ACHN (cell line): ENCODE measurements around the gene PAQR8.
"Not testable (repeated sequence)": the region's sequence is repeated elsewhere in the genome, so short reads cannot be mapped to it uniquely, and the experiment has no call there.

Experiments used
- DNase-seq: peaks from one replicate; pipeline ENCODE4 v3.0.0-alpha.2; 2015
- in situ Hi-C: cut with HindIII; loops from 2 replicates; pipeline ENCODE4 v1.10.0; 2017; ENCODE audit warnings: low sequenced_read_pairs, low pct_ligation_motif_present, low pct_unique_long_range_greater_than_20kb

PAQR8 gene

DNA sequence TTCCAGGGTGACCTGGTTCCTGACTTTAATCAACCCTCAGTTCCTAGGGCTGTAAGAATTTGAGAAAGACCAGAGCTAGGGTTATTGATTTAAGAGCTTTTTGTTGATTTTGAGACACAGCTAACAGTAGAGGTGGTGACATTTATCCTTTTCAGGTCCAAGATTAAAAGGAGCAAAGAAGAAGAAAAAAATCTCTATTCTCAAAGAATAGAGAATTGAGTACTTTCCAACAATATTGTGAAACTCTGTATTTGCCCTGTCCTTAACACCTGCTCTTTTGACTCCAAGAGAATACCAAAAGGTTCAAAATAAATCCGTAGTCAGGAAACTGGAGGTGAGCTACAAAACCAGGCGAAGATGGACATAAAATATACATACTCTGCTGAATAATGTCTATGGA lies 7.3 kb downstream of the PAQR8 start:
- DNase-seq = no peak
- in situ Hi-C loops = no loop called here

DNA sequence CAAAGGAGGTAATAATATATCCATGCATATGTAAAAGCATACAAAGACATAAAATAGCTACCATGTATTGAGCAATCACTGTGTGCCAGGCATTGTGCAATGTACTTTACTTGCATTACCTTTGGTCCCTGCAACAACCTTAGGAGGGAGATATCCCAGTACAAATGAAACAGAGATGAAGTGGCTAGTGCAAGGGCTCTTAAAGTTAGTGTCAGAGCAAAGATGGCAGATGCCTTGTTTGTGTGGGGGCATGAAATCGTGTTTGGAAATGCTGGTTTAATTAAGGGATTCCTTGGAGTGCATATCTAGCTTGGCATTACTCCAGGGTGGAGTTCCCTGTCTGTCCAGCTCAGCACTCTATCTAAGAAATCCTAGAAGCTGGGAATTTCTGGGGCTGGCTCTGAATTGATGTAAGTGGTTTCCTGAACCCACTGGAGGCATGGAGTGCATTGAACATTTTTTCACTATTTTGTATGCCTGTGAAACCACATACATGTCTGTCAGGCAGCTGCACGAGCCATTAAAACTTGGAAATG lies 9.8 kb downstream of the PAQR8 start:
- in situ Hi-C loops = no loop called here
- no peak for DNase-seq

DNA sequence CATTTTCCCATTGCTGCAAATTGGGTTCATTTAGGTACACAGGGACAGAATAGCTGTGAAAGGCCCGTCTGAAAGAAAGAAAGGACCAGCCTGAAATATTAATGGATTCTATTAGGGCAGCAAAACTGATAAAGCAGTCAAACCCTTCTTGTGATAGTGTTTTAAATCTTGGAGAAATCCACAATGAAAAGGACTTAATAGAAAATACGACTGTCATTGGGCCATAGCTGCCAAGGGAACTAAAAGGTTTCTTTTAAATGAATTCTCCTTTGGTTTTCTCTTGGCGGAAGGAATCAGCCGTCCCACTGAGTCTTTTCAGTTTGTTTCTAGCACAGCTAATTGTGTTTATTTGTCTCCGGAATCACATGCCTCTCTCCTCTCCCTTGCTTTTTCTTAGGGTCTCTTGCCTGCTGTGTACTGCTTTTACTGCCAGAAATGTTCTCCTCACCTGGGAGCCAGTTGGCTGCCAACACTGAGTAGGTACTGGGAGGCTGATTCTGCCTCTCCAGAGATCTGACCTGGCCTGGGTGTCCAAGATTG lies 11.3 kb downstream of the PAQR8 start:
- no peak for DNase-seq
- in situ Hi-C loops = no loop called here

DNA sequence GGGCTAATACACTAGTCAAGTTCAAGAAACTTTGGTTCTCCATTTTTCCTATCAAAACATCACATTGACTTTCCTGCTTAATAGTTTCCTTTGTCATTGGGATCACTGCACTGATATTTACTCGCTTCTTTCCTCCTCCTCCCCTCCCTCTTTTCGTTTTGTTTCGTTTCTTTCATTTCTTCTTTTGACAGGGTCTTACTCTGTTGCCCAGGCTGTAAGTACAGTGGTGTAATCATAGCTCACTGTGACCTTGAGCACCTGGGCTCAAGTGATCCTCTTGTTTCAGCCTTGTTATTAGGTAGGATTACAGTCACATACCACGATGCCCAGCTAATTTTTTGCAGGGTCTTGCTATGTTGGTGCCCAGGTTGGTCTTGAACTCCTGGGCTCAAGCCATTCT lies 12.3 kb downstream of the PAQR8 start:
- in situ Hi-C loops = no loop called here
- DNase-seq = no peak

DNA sequence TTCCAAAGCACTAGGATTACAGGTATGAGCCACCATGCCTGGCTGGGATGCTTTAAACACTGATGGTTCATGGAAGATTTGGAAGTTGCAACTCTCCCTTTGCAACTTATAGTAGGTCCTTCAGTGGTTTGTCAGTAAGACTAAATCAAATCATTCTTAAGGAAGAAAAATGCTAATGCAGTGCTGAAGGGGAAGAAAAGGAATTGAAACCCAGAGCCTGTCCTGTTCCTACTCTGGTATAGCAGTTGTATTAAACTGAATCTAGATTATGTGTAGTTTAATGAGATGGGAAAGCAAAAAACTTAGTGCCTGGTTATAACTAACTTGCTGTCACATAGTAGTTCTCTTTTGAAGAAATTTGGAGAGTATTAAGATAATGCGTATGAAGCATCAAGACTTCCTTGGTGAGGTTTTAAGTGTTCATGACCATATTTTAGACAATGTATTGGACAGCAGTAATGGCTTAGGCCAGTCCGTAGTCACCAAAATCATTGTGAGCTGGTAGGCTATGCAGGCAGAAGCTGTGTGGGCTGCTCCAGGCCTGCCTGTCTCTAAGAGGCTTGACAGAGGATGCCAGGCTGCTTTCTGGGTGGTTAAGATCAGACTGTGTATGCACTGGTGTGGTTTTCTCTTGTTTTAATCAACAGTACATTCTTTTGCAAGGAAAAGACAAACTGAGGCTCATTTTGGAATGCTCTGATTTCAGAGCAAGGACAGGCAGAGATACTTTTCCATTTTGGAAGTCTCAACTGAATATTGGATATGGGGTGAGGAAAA lies 14.0 kb downstream of the PAQR8 start:
- DNase-seq = no peak
- in situ Hi-C loops = loop anchor here (25.0 kb wide), 1 partner anchor 89 kb away; the partner anchor contains the start of gene MCM3

DNA sequence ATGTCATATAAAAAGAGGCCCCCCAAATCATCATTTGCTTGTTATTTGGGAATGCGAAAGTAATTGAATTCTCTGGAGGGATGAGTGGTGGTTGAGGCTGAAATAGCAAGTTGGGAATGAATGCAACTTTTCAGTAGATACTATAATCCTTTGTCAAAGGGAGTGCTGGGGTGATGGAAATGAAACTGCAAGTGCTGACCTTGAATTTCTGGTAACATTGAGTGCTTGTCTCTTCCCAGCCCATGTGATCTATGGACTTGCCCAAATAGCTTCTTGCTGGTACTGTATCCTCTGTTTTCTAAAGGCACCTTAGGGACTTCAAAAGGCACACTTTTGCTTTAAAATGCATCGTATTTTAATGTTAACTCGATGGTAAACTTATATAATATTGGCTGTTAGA lies 14.8 kb downstream of the PAQR8 start:
- DNase-seq = no peak
- in situ Hi-C loops = loop anchor here (25.0 kb wide), 1 partner anchor 89 kb away; the partner anchor contains the start of gene MCM3

DNA sequence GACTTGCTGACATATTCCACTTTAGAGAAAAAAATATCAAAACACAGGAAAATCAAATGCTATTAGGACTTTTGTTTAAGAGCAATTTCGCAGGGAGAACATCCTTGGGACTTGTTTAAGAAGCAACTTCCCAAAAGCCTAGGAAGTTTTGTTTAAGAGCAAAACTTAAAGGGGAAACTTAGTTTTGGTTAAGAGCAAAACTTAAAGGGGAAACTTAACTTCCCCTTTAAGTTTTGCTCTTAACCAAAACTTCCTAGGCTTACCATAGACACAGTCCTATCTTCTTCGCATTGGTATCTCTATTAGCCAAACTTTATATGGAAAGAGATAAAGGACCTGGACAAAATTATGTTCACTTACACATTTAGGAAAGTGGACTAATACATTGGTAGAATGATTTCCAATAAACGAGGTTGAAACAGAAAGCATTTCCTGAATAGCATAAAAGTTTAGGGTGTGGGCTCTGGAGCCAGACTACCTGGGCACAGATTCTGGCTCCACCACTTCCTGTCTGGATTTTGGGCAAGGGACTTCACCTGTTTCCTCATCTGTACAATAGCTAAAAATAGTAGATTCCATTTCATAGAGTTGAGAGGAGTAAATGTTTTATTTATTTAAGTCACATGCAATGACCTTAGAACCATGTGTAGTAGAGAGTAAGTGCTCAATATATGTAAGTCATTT lies 15.7 kb downstream of the PAQR8 start:
- no peak for DNase-seq
- in situ Hi-C loops = loop anchor here (25.0 kb wide), 1 partner anchor 90 kb away; the partner anchor contains the start of gene MCM3

DNA sequence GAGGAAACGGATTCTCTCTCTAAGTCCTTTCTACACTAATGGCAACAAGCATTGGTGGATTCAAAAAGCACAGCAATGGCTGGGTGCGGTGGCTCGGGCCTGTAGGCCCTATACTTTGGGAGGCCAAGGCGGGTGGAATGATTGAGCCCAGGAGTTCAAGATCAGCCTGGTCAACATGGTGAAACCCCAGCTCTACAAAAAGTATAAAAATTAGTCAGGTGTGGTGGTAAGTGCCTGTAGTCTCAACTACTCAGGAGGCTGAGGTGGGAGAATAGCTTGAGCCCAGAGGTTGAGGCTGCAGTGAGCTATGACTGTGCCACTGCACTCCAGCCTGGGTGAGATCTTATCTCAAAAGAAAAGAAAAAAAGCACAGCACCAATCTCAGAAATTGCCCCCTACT lies 19.3 kb downstream of the PAQR8 start:
- DNase-seq = no peak
- in situ Hi-C loops = loop anchor here (25.0 kb wide), 1 partner anchor 94 kb away; the partner anchor contains the start of gene MCM3

DNA sequence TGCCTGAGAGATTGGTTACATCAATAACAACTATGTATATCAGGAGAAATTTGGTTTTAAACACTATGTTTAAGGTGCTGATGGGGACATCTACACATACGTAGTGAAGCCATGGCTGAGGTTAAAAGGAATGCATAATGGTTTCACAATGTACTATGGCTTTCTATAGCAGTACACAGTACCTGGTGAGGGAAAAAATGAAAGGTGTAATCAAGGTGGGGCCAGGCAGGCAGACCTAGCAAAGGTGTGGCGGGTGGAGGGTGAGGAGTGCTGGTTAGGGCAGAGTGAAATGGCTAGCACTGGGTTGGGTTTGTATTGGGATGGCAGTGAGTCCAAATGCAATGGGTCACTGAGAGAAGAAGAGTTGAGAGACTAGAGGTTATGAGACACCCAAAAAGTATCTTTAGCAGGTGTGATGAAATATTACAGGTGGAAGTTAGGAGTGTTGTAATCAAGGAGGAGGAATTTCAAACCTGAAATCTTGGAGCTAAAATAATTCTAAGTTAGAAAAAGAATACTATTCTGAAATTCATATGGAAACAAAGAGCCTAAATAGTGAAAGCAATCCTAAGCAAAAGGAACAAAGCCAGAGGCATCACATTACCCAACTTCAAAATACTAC lies 22.3 kb downstream of the PAQR8 start:
- DNase-seq = no peak
- in situ Hi-C loops = loop anchor here (25.0 kb wide), 1 partner anchor 97 kb away; the partner anchor contains the start of gene MCM3

DNA sequence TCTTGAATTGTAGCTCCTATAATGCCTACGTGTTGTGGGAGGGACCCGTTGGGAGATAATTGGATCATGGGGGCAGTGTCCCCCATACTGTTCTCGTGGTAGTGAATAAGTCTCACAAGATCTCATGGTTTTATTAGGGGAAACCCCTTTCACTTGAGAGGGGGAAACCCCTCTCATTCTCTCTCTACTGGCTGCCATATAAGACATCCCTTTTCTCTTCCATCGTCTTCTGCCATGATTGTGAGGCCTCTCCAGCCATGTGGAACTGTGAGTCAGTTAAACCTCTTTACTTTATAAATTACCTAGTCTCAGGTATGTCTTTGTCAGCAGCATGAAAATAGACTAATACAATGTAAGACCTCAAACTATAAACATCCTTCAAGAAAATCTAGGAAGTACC lies 23.1 kb downstream of the PAQR8 start:
- no peak for DNase-seq
- in situ Hi-C loops = loop anchor here (25.0 kb wide), 1 partner anchor 98 kb away; the partner anchor contains the start of gene MCM3

DNA sequence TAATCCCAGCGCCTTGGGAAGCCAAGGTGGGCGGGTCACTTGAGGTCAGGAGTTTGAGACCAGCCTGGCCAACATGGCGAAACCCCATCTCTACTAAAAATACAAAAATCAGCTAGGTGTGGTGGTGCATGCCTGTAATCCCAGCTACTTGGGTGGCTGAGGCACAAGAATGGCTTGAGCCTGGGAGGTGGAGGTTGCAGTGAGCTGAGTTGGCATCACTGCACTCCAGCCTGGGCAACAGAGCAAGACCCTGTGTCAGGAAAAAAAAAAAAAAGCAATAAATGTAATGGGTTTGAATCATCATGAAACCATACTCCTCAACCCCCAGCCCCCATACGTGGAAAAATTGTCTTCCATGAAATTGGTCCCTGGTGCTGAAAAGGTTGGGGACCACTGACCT lies 26.2 kb downstream of the PAQR8 start:
- in situ Hi-C loops = loop anchor here (25.0 kb wide), 1 partner anchor 101 kb away; the partner anchor contains the start of gene MCM3
- not testable (repeated sequence) for DNase-seq

DNA sequence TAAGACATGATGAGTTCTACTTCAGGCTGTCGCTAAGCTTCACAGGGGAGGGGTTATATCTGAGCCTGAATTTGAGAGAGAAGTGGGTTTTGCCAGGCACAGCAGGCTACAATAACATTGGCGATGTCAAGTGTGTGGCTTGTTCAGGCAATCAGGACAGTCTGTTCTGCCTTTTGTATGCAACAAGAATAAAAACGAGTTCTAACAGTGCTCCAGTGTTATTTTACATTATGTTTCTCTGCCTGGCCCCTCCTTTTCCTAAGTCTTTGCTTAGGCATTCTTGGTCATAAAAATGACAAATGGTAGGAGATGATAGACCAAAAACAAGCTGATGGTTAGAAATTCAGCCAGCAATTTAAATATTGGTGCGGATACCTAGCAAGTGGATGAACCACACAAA lies 26.8 kb downstream of the PAQR8 start:
- in situ Hi-C loops = loop anchor here (25.0 kb wide), 1 partner anchor 101 kb away; the partner anchor contains the start of gene MCM3
- no peak for DNase-seq

DNA sequence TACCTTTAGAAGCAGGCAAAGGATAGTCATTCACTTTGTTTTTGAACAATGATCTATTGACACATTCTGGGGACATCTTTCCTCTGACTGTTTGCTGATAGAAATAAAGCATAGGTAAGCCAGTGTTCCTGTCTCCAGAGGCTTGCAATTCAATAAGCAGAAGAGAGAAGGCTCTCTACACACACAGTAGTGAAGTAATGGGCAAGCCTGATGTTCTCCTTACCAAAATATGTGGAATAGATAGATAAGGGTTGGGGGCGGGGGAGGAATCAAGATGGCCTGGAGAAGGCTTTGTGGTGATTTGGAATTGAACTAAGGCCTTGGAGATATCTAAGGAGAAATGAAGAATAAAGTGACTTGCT lies 27.3 kb downstream of the PAQR8 start:
- DNase-seq = no peak
- in situ Hi-C loops = loop anchor here (25.0 kb wide), 1 partner anchor 102 kb away; the partner anchor contains the start of gene MCM3

DNA sequence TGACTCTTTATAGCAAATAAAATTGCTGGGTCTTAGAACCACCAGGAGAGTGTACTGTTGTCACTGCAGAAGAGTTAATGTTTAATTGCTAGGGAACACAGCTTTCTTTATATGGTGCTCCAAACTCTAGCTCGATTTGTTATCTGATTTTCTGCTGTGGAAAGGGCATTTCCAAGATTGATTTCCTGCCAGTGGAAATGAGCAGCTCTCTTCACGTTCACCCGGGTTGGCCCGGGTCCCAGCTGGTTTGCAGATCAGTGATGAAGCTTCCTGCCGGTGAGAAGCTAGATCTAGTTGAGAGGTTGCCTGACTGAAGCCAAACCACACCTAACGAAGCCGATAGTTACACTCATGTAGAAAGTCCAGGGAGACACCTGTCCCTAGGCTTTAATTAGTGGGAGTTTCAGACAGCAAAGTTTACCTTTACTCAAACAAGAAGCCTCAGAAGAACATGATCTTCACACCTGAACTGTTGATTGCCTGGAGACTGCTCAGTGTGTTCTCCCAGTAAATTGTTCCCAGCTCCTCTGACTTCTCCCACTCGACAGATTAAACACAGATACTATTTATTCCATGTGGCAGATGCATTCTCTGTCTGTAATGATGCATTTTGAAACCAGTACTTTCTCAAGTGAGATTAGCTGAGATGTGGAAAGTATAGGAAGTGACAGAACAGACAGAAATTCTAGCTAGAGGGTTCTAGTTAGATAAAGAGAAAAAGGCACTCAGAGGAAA lies 27.8 kb downstream of the PAQR8 start:
- peak; percentile 65 for DNase-seq
- in situ Hi-C loops = loop anchor here (25.0 kb wide), 1 partner anchor 102 kb away; the partner anchor contains the start of gene MCM3

DNA sequence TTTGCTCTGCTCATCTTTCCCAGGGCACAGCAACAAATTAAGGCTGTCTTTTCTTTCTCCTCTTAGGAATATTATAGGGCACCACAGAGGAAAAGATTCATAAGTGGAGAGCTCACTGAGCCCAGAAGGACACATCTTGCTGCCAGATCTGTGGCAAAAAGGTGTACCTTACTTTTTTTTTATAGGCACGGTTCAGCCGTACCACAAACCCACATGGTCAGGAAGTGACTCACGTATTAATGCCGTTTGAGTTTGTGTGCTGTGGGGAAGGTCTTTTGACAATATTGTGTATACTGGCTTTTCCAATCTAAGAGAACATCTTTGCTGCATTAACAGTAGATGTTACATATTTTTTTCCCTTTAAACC lies 28.4 kb downstream of the PAQR8 start:
- in situ Hi-C loops = loop anchor here (25.0 kb wide), 1 partner anchor 103 kb away; the partner anchor contains the start of gene MCM3
- peak; percentile 61 for DNase-seq

DNA sequence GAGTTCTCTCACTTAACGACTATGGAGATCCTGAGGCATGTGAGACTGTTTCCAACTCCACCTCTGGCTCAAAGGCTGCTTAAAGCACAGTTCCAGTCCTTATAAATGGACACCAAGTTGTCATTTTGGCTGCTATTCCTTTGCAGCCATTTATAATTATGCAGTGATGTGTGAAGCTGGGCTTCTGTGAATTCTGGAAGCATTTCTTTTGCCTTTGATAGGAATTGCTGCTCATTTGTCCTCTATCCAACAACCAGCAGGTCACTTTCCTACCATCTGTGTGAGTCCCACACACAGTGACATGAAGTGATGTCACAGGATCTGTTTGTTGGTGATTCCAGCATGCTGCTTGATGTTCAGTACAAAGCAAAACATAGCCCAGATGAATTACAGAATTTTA lies 29.6 kb downstream of the PAQR8 start:
- in situ Hi-C loops = loop anchor here (25.0 kb wide), 1 partner anchor 104 kb away; the partner anchor contains the start of gene MCM3
- DNase-seq = no peak

DNA sequence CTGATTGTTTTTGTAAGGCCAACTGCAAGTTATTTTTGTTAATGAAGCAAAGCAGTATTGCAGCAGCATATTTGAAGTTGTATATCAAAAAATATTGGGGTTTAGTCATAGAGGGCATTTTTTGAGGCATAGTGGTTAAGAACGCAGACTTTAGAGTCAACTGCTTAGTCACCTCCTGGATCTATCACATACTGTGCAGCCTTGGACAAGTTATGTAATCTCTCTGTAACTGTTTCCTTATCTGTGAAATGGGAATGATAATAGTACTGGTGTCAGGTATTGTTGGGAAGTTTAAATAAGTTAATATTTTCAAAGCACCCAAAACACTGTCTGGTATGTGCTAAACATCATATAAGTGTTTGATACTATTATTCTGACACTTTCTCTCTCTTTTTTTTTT lies 31.0 kb downstream of the PAQR8 start:
- no peak for DNase-seq
- in situ Hi-C loops = loop anchor here (25.0 kb wide), 1 partner anchor 106 kb away; the partner anchor contains the start of gene MCM3

DNA sequence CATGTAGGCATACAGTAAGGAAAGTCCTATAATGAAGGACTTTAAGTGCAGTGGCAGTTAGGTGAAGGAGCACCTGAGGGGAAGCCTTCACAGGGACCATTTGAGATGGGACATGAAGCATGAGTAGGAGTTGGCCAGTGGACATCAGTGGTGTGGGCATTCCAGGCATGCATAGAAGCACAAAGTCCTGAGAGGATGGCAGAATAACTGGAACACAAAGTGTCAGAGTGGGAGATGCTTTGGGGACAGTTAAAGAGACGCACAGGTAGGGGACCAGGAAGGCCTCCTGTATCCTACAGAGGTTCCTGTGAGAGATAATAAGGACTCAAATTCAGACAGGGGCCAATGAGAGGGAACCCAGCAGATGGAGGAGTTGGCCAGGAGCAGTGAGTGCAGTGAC lies 31.8 kb downstream of the PAQR8 start:
- in situ Hi-C loops = loop anchor here (25.0 kb wide), 1 partner anchor 106 kb away; the partner anchor contains the start of gene MCM3
- DNase-seq = no peak
